ENCODE measurements around the gene GALNT2.

DNA sequence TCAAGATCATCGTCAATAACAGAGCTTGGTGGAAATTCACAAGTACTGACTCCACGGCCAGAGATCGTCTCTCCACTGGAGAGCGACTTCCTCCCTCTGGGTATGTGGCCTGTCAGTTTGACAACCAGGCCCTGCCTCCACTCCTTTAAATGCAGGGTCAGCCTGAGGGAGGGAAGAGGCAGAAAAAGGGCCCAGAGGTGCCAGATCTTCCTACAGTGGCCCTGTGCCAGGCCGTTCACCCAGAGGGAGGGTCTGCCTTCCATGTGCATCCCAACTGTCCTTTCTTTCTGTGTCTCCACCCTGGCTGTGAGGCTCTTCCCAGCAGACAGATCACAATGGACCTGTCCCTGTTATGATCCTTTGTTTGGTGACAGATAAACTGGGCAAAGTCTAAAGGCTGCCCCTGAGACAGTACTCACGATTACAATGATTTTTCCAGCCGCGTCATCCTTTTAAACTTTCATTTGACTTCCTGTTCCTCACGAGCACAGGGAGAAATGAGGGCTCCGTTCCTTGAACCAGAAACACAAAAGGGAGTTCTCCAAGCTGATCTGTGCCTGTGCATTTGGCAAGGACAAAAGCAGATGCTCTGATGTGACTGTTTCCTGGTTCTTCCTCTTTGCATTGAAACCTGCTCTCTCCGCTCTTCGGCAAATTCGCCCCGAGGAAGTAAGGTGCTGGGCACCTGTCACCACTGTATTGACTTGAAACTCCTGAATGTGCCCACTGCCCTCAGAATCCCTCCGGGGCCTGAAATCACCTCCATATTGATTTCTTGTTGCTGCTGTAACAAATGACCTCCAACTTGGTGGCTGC is 232.4 kb downstream of the GALNT2 start:
- TF ChIP-seq, protein P1, sequence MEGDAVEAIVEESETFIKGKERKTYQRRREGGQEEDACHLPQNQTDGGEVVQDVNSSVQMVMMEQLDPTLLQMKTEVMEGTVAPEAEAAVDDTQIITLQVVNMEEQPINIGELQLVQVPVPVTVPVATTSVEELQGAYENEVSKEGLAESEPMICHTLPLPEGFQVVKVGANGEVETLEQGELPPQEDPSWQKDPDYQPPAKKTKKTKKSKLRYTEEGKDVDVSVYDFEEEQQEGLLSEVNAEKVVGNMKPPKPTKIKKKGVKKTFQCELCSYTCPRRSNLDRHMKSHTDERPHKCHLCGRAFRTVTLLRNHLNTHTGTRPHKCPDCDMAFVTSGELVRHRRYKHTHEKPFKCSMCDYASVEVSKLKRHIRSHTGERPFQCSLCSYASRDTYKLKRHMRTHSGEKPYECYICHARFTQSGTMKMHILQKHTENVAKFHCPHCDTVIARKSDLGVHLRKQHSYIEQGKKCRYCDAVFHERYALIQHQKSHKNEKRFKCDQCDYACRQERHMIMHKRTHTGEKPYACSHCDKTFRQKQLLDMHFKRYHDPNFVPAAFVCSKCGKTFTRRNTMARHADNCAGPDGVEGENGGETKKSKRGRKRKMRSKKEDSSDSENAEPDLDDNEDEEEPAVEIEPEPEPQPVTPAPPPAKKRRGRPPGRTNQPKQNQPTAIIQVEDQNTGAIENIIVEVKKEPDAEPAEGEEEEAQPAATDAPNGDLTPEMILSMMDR (conservative IDR thresholded peaks at IDR 0.05; ENCODE audit: low read length), result no peak
- TF ChIP-seq EZH2phosphoT487 (IDR thresholded peaks at IDR 0.05; ENCODE audit: borderline replicate concordance), result no peak
